ENCODE data around the gene GSTA3. TPM values are rescaled to one million over a fixed set of nuclear protein-coding genes. Genes with fewer than 3 reads are reported as not detected.

The GSTA3 gene
- not detected for total RNA-seq

DNA sequence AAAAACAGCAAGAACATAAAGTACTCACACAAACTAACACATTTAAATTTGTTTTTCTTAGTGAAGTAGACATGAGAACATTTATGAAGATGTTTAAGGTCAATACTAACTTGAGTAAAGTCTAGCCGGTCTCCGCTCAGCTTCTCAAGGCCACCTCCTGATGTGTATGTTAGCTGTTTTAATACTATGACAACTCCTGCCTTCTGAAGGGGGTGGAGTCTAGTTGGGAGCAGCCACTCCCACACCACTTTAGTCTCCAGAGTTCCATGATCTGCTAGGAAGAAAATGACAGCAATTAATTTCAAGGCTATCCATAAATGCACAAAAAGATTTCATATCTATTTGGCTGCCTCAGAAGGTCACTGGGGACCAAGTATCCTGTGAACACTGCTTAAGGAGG is at the start of gene GSTA3:
Gene GSTA3, minus strand, starts transcription at position 168 of the 400 bp plus-strand sequence. CDS start 3,864 bp downstream, outside the sequence.
- TF ChIP-seq POLR2A (IDR thresholded peaks at IDR 0.05) (no peak), POLR2AphosphoS5 (IDR thresholded peaks at IDR 0.05) (no peak), EP300 (IDR thresholded peaks at IDR 0.05; ENCODE audit: low read depth) (no peak)
- TF ChIP-seq, protein P1, sequence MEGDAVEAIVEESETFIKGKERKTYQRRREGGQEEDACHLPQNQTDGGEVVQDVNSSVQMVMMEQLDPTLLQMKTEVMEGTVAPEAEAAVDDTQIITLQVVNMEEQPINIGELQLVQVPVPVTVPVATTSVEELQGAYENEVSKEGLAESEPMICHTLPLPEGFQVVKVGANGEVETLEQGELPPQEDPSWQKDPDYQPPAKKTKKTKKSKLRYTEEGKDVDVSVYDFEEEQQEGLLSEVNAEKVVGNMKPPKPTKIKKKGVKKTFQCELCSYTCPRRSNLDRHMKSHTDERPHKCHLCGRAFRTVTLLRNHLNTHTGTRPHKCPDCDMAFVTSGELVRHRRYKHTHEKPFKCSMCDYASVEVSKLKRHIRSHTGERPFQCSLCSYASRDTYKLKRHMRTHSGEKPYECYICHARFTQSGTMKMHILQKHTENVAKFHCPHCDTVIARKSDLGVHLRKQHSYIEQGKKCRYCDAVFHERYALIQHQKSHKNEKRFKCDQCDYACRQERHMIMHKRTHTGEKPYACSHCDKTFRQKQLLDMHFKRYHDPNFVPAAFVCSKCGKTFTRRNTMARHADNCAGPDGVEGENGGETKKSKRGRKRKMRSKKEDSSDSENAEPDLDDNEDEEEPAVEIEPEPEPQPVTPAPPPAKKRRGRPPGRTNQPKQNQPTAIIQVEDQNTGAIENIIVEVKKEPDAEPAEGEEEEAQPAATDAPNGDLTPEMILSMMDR (IDR thresholded peaks at IDR 0.05) = no peak
- Histone ChIP-seq H3K27me3 (no peaks in the 10 kb centered on the region), H3K4me3 (no peak within 1 kb of the TSS), H3K36me3 (no peaks in the 10 kb centered on the region), H3K4me1 (no peaks in the 10 kb centered on the region), H3K27ac (no peak within 1 kb of the TSS), H3K9me3 (no peaks in the 10 kb centered on the region)
- intact Hi-C loops (cut with DNase I; ENCODE audit: low total_unique reads) = no loop called here
- in situ Hi-C loops (cut with MboI; ENCODE audit: low pct_ligation_motif_present in 1 of 4, low pct_unique_long_range_greater_than_20kb in 1 of 4, low sequenced_read_pairs in 3 of 4) = no loop called here
- 95% methylated on average over 2 of the region's 2 CpGs; no CpG with 5 or more reads in 1 of the 2 donors for WGBS, 2 donors (ENCODE audit: low coverage in 1 of 2)
- no peak for DNase-seq

DNA sequence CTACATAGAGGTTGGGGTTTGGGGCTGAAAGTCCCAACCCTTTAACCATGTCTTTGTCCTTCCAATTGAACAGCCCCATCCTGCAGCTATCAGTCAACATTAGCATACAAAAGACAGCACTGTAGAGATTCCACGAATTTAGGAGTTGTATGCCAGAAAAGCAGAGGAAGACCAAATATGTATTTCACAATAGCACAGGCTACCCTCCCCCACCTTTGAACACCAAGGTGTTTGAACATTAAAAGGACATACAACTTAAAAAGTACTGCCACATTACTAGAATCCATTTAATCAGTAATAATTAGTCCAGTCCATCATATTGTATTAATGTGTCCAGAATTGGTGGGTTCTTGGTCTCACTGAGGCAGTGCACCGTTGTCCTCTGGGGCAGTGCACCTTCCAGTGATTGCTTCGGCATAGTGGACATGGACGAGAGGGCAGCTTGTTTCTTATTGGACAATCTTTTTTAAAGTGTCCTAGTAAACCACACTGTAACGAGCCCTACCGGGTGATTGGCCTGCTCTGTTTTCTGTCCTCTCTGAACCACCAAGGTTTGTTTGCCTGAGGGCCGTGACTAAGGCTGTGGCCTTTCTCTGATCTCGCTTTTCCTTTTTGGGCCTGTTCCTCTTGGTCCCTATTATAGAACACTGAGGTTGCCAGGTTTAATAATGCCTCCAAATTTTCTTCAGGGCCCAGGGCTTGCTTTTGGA is 49.2 kb upstream of the GSTA3 start:
- Histone ChIP-seq H3K4me3 (no peak overlapping the region), H3K27me3 (no peaks in the 10 kb centered on the region), H3K4me1 (peaks cover 0 to 3% (median 0%) of the 10 kb centered on the region in 4 donors), H3K36me3 (no peaks in the 10 kb centered on the region), H3K27ac (no peak overlapping the region), H3K9me3 (no peaks in the 10 kb centered on the region)
- WGBS, 2 donors (ENCODE audit: low coverage in 1 of 2) = 0 to 72% methylated on average over 1 to 8 of the region's 8 CpGs
- intact Hi-C loops (cut with DNase I; ENCODE audit: low total_unique reads) = no loop called here
- DNase-seq = no peak
- TF ChIP-seq POLR2A (IDR thresholded peaks at IDR 0.05) = no peak
- in situ Hi-C loops (cut with MboI; ENCODE audit: low pct_ligation_motif_present in 1 of 4, low pct_unique_long_range_greater_than_20kb in 1 of 4, low sequenced_read_pairs in 3 of 4) = no loop called here

DNA sequence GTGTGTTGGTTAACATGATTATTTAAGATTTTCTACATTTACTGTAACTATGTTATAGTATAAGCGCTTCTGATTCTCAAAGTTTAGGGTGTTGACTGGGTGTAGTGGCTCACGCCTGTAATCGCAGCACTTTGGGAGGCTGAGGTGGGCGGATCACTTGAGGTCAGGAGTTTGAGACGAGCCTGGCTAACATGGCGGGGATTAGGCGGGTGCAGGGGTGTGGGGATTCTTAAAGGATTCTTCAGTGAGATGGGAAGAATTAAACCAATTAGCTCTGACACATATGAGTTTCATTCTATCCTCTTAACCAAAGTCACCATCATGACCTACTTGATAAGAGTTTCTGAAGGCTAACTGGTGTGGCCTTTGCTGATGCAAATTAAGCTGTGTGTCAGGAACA is 46.4 kb upstream of the GSTA3 start:
- TF ChIP-seq, protein P1 (IDR thresholded peaks at IDR 0.05) = no peak
- TF ChIP-seq EP300 (IDR thresholded peaks at IDR 0.05; ENCODE audit: low read depth) (no peak), POLR2A (IDR thresholded peaks at IDR 0.05) (no peak), POLR2AphosphoS5 (IDR thresholded peaks at IDR 0.05) (no peak)
- H3K36me3 ChIP-seq = no peaks in the 10 kb centered on the region
- WGBS, 2 donors (ENCODE audit: low coverage in 1 of 2) = 82 to 83% methylated on average over 7 of the region's 7 CpGs
- DNase-seq = no peak
- no peak overlapping the region for H3K27ac ChIP-seq
- H3K4me3 ChIP-seq = no peak overlapping the region
- no peaks in the 10 kb centered on the region for H3K4me1 ChIP-seq
- in situ Hi-C loops (cut with MboI; ENCODE audit: low pct_ligation_motif_present in 1 of 4, low pct_unique_long_range_greater_than_20kb in 1 of 4, low sequenced_read_pairs in 3 of 4) = no loop called here
- intact Hi-C loops (cut with DNase I; ENCODE audit: low total_unique reads) = no loop called here
- H3K9me3 ChIP-seq = no peaks in the 10 kb centered on the region
- H3K27me3 ChIP-seq = no peaks in the 10 kb centered on the region

DNA sequence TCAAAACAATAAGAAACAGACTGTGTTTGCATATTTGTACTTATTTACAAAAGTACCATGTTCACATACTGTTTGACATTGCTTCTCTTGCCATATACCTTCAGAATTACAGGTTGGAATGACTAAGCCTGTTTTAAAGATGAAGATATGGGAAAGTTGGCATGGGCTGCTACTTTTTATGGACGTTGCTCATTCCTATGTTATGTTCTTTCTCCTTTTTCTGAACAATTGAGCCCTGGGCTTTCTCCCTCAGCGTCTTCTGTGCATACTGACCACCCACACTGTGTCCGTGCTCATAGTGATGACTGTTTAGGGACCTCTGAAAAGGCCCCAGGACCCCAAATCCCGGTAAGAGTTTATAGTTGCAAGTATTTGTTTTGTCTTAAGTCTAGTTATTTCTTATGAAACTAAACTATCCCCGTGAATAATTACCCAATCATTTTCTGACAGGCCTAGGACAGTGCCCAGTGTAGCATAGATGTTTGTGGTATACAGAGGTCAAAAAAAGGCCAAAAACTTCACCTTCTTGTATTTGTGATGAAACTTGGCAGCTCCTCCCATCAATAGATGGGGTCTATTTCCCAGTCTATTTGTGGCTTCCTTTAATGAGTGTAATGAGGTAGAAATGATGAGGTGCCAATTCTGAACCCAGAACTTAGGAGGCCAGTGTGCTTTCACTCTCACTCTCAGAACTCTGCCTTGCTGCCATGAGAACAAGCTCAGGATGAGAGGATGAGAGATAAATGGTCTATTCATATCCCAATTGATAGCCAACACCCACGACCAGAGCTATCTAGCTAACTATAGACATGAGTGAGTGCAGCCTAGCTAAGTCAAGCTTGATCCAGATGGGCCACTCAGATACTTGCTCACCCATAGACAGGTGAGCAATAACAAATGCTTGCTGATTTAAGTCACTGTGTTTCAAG is 44.7 kb upstream of the GSTA3 start:
- 61 to 87% methylated on average over 4 to 6 of the region's 6 CpGs for WGBS, 2 donors (ENCODE audit: low coverage in 1 of 2)
- DNase-seq = no peak
- no peaks in the 10 kb centered on the region for H3K27me3 ChIP-seq
- intact Hi-C loops (cut with DNase I; ENCODE audit: low total_unique reads) (no loop called here), in situ Hi-C loops (cut with MboI; ENCODE audit: low pct_ligation_motif_present in 1 of 4, low pct_unique_long_range_greater_than_20kb in 1 of 4, low sequenced_read_pairs in 3 of 4) (no loop called here)
- H3K9me3 ChIP-seq = no peaks in the 10 kb centered on the region
- TF ChIP-seq, protein P1 (IDR thresholded peaks at IDR 0.05) = no peak
- TF ChIP-seq EP300 (IDR thresholded peaks at IDR 0.05; ENCODE audit: low read depth) (no peak), POLR2A (IDR thresholded peaks at IDR 0.05) (no peak), POLR2AphosphoS5 (IDR thresholded peaks at IDR 0.05) (no peak)
- no peak overlapping the region for H3K27ac ChIP-seq
- no peaks in the 10 kb centered on the region for H3K4me1 ChIP-seq
- H3K4me3 ChIP-seq = no peak overlapping the region
- no peaks in the 10 kb centered on the region for H3K36me3 ChIP-seq

Data from transverse colon (tissue), 4 donors.